HepG2 (cell line): ENCODE results near the gene VDAC1. TPM values are rescaled to one million over a fixed set of nuclear protein-coding genes. Genes with fewer than 3 reads are reported as not detected.

Experiments
- HNF4A ChIP-seq: sonication (generic); formaldehyde crosslinking; IDR thresholded peaks from 2 replicates; pipeline ENCODE4 v1.4.0; 2020; ENCODE audit warnings: missing genetic modification reagents
- KDM1A ChIP-seq: IDR thresholded peaks from 2 replicates; pipeline ENCODE4 v1.6.1; 2016; ENCODE audit warnings: missing compliant biosample characterization
- TBX2 ChIP-seq: sonication (generic); formaldehyde crosslinking; IDR thresholded peaks from 2 replicates; pipeline ENCODE4 v1.5.0; 2020; ENCODE audit warnings: missing genetic modification reagents, mild to moderate bottlenecking, borderline replicate concordance
- ZNF263 ChIP-seq: sonication (generic); formaldehyde crosslinking; IDR thresholded peaks from 2 replicates; pipeline ENCODE4 v1.4.0; 2020; ENCODE audit warnings: missing genetic modification reagents
- polyA plus RNA-seq, 8 experiments: library from polyadenylated mRNA; depleted of rRNA in 3 of 8; stranded (reverse) in 7 of 8; unstranded in 1 of 8; fragments of >200 nt; fragmentation: Illumina TruSeq in 4 of 8; extraction: Trizol in 4 of 8; gene quantifications; 2 replicates each; pipeline versions ENCODE4 v1.2.1 to v1.2.3, GENCODE V29; 2011 to 2016; ENCODE audit warnings: low read depth in 4 of 8, missing spikeins in 1 of 8, mixed read lengths in 1 of 8; ENCODE audit not compliant: insufficient read depth in 1 of 8
- total RNA-seq, 5 experiments: library from RNA; depleted of rRNA; stranded (reverse); fragments of >200 nt; fragmentation: Illumina TruSeq; extraction: Trizol; gene quantifications; 2 replicates each; pipeline ENCODE4 v1.2.3, GENCODE V29; 2016; ENCODE audit warnings: low read depth in 1 of 5
- TF ChIP-seq, protein P1 (sequence below): sonication (generic); formaldehyde crosslinking; IDR thresholded peaks from 2 replicates; pipeline ENCODE4 v1.4.0; 2020; ENCODE audit warnings: mild to moderate bottlenecking, missing genetic modification reagents
- TF ChIP-seq, protein P2 (sequence below): sonication (generic); formaldehyde crosslinking; IDR thresholded peaks from 2 replicates; pipeline ENCODE4 v1.4.0; 2020; ENCODE audit warnings: mild to moderate bottlenecking, low read depth, missing genetic modification reagents

Gene VDAC1
- total and polyA plus RNA-seq, 2 of the 13 experiments (the other 11 are each of a cell fraction or from before 2014, with no cell fraction given) = 112 to 380 TPM

DNA sequence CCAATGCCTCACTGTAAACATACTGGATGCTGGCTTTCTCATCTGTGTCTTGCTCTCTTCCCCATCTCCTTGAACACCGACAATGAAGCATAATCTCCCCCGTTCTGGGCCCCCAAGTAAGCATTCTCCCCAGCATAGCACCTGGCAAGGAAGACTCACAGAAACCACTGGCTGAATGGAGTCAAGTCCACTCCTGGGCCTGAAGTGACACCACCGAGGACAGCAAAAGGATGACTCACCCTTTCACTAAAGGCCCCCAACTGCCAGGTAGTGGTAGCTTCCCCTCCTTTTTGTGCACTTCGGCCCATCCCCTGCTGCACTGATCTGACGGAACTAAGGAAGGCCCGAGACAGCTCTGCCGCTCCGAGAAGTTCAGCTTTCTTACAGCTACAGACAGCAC, 9.4 kb downstream of the VDAC1 start (continued):
- TF ChIP-seq HNF4A (CRISPR knock-in tag) (0 out of 2 replicates have a peak, but pooled peaks have one; percentile 16), TBX2 (CRISPR knock-in tag) (0 out of 2 replicates have a peak, but pooled peaks have one; percentile 34), ZNF263 (CRISPR knock-in tag) (peak; percentile 72), KDM1A (no peak)
- TF ChIP-seq, protein P1, sequence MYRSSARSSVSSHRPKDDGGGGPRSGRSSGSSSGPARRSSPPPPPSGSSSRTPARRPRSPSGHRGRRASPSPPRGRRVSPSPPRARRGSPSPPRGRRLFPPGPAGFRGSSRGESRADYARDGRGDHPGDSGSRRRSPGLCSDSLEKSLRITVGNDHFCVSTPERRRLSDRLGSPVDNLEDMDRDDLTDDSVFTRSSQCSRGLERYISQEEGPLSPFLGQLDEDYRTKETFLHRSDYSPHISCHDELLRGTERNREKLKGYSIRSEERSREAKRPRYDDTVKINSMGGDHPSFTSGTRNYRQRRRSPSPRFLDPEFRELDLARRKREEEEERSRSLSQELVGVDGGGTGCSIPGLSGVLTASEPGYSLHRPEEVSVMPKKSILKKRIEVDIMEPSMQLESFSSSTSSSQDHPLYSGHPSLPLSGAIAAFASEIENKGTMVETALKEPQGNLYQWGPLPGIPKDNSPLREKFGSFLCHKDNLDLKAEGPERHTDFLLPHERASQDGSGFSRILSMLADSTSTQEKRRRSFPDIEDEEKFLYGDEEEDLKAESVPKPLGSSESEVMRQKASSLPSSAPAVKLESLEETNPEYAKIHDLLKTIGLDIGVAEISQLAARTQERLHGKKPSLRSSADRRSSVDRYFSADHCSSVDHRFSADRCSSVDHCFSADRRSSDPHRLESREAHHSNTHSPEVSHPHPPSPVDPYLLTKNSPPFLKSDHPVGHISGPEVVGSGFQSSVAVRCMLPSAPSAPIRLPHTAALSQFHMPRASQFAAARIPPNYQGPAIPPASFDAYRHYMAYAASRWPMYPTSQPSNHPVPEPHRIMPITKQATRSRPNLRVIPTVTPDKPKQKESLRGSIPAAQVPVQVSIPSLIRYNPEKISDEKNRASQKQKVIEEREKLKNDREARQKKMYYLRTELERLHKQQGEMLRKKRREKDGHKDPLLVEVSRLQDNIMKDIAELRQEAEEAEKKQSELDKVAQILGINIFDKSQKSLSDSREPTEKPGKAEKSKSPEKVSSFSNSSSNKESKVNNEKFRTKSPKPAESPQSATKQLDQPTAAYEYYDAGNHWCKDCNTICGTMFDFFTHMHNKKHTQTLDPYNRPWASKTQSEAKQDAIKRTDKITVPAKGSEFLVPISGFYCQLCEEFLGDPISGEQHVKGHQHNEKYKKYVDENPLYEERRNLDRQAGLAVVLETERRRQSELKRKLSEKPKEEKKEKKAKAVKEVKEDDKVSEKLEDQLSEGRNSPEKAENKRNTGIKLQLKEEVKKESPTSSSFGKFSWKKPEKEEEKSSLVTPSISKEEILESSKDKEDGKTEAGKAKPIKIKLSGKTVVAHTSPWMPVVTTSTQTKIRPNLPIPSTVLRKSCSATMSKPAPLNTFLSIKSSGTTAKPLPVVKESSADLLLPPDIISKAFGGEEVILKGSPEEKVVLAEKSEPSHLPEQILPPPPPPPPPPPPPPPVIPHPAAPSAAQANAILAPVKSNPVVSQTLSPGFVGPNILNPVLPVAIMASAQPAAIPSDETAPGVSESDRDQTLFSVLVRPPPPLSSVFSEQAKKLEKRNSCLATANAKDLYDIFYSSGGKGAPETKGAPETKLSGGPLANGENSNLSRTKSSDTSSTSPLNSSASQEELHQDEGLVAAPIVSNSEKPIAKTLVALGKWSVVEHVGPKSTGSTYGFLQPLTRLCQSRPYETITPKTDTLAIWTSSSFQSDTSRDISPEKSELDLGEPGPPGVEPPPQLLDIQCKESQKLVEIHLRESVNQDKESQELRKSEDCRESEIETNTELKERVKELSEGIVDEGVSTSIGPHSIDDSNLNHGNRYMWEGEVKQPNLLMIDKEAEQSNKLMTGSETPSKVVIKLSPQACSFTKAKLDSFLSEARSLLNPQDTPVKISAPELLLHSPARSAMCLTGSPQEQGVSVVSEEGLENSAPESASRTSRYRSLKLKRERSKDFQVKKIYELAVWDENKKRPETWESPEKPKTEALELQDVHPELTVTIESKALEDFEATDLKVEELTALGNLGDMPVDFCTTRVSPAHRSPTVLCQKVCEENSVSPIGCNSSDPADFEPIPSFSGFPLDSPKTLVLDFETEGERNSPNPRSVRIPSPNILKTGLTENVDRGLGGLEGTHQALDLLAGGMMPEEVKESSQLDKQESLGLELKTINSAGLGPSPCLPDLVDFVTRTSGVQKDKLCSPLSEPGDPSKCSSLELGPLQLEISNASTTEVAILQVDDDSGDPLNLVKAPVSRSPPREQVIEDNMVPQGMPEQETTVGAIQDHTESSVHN = no peak
- TF ChIP-seq, protein P2, sequence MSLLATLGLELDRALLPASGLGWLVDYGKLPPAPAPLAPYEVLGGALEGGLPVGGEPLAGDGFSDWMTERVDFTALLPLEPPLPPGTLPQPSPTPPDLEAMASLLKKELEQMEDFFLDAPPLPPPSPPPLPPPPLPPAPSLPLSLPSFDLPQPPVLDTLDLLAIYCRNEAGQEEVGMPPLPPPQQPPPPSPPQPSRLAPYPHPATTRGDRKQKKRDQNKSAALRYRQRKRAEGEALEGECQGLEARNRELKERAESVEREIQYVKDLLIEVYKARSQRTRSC (CRISPR knock-in tag) = no peak
